Measurements from ENCODE around the gene ADAMTS13.

The ADAMTS13 gene

GRCh38 chr9:133493428-133493827 is 71.3 kb downstream of the ADAMTS13 start:
- DNase-seq = no peak

GRCh38 chr9:133493845-133494540 is 71.8 kb downstream of the ADAMTS13 start:
- DNase-seq = no peak

GRCh38 chr9:133494636-133495326 is 72.6 kb downstream of the ADAMTS13 start:
- DNase-seq = no peak

GRCh38 chr9:133495327-133496293 is 73.4 kb downstream of the ADAMTS13 start:
- DNase-seq = no peak

GRCh38 chr9:133496861-133497842 is 75.0 kb downstream of the ADAMTS13 start:
- no peak for DNase-seq

- DNase-seq = no peak
These were observed 77.1 kb downstream of the ADAMTS13 start for GRCh38 chr9:133499132-133499891.

- no peak for DNase-seq
These were observed 77.7 kb downstream of the ADAMTS13 start for GRCh38 chr9:133499892-133500270.

GRCh38 chr9:133502112-133502511 is 79.9 kb downstream of the ADAMTS13 start:
- DNase-seq = no peak

GRCh38 chr9:133505186-133505830 is 83.1 kb downstream of the ADAMTS13 start:
- no peak for DNase-seq

GRCh38 chr9:133505901-133506652 is 83.9 kb downstream of the ADAMTS13 start:
- DNase-seq = no peak

GRCh38 chr9:133506653-133507038 is 84.5 kb downstream of the ADAMTS13 start:
- DNase-seq = no peak

GRCh38 chr9:133507246-133507965 is 85.2 kb downstream of the ADAMTS13 start:
- DNase-seq = no peak

GRCh38 chr9:133508046-133508445 is 85.9 kb downstream of the ADAMTS13 start:
- DNase-seq = no peak

Measured in right forelimb (tissue), 1 donor.